ENCODE data around the gene AKAP8L.

DNA sequence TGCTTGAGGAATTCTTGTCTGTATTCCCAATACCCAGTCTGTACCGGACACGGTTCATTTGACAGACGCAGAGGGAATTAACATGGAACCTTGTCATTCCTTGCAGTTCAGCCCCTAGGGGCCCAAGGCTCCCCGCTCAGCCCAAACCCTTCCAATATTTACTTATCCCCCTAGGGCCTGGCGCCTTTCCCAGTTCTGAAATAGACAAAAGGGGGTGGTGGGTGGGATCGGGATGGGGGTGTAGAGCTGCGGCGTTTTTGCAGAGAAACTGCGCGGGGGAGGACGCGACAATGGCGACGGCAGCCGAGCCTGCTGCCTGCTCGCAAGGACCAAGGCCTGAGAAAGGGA, 583 bp downstream of the AKAP8L start:
- TF ChIP-seq, protein P1, sequence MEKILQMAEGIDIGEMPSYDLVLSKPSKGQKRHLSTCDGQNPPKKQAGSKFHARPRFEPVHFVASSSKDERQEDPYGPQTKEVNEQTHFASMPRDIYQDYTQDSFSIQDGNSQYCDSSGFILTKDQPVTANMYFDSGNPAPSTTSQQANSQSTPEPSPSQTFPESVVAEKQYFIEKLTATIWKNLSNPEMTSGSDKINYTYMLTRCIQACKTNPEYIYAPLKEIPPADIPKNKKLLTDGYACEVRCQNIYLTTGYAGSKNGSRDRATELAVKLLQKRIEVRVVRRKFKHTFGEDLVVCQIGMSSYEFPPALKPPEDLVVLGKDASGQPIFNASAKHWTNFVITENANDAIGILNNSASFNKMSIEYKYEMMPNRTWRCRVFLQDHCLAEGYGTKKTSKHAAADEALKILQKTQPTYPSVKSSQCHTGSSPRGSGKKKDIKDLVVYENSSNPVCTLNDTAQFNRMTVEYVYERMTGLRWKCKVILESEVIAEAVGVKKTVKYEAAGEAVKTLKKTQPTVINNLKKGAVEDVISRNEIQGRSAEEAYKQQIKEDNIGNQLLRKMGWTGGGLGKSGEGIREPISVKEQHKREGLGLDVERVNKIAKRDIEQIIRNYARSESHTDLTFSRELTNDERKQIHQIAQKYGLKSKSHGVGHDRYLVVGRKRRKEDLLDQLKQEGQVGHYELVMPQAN (IDR thresholded peaks at IDR 0.05; ENCODE audit: borderline replicate concordance) = no peak
- TF ChIP-seq, protein P2, sequence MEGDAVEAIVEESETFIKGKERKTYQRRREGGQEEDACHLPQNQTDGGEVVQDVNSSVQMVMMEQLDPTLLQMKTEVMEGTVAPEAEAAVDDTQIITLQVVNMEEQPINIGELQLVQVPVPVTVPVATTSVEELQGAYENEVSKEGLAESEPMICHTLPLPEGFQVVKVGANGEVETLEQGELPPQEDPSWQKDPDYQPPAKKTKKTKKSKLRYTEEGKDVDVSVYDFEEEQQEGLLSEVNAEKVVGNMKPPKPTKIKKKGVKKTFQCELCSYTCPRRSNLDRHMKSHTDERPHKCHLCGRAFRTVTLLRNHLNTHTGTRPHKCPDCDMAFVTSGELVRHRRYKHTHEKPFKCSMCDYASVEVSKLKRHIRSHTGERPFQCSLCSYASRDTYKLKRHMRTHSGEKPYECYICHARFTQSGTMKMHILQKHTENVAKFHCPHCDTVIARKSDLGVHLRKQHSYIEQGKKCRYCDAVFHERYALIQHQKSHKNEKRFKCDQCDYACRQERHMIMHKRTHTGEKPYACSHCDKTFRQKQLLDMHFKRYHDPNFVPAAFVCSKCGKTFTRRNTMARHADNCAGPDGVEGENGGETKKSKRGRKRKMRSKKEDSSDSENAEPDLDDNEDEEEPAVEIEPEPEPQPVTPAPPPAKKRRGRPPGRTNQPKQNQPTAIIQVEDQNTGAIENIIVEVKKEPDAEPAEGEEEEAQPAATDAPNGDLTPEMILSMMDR (IDR thresholded peaks at IDR 0.05 in 2 of 3, conservative IDR thresholded peaks at IDR 0.05 in 1 of 3; ENCODE audit: insufficient read depth in 2 of 3, low read depth in 1 of 3, low read length in 3 of 3) = no peak
- TF ChIP-seq NFRKB (IDR thresholded peaks at IDR 0.05; ENCODE audit: low read depth) (no peak), ZNF134 (CRISPR knock-in tag; conservative IDR thresholded peaks at IDR 0.05) (no peak), ZNF274 (IDR thresholded peaks at IDR 0.05; ENCODE audit: borderline replicate concordance, low read depth, low read length) (no peak), BRF2 (IDR thresholded peaks at IDR 0.05; ENCODE audit: borderline replicate concordance, insufficient read depth, insufficient read length) (no peak), SMARCC2 (IDR thresholded peaks at IDR 0.05; ENCODE audit: low read depth) (no peak), ZNF174 (CRISPR knock-in tag; IDR thresholded peaks at IDR 0.05) (no peak), CHD4 (IDR thresholded peaks at IDR 0.05; ENCODE audit: insufficient read depth, insufficient replicate concordance, low read depth, low read length, poor library complexity, severe bottlenecking) (no peak), HLTF (IDR thresholded peaks at IDR 0.05) (no peak)
